ENCODE results near the gene HTR3B. TPM values are rescaled to one million over a fixed set of nuclear protein-coding genes. Genes with fewer than 3 reads are reported as not detected.
"Not testable (repeated sequence)": the region's sequence is repeated elsewhere in the genome, so short reads cannot be mapped to it uniquely, and the experiment has no call there.

HTR3B gene
- polyA plus RNA-seq, 3 donors from 2014 or later, result not detected

DNA sequence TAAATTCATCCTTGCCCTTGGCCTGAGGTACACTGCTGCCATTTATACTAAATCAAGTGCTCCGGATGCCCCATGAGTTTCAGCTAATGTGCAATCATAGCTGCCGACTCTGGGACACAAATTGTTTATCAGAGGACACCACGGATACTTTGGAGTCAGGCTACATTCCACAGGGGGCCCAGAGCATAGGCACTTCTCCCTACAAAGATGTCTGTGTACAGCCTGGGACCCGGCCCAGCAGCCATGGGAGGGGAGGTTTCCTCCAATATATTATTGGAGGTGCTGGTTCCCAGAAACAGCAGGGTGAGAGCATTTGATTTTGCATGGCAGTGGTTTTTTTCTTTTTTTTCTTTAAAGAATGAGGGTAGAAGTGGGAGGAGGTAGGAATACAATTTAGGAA is 31.3 kb downstream of the HTR3B start:
- peaks cover 3 to 14% (median 4%) of the 10 kb centered on the region in 3 donors for H3K27me3 Mint-ChIP-seq (ENCODE audit: low read depth in 3 of 3)
- no peaks in the 10 kb centered on the region for H3K9me3 Mint-ChIP-seq
- H3K4me1 Mint-ChIP-seq, result no peaks in the 10 kb centered on the region
- no peak overlapping the region for H3K4me3 Mint-ChIP-seq
- DNase-seq, result no peak
- no peaks in the 10 kb centered on the region for H3K36me3 Mint-ChIP-seq
- H3K27ac Mint-ChIP-seq, result peak overlapping the region in 1 of 6 donors; percentile 62

DNA sequence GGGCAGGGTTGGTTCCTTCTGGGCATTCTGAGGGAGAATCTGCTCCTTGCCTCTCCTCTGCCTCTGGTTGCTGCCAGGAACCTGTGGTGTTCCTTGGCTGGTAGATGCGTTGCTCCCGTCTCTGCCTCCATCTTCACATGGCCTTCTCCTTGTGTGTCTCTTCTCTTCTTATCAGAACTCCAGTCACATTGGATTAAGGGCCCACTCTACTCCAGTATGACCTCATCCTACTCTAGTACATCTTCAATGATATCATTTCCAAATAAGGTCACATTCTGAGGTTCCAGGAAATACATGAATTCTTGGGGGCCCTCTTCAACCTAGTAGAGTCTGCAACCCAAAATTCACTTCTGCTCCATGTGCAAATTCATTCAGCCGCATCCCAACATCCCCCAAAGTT is 33.3 kb downstream of the HTR3B start:
- H3K4me3 Mint-ChIP-seq, result no peak overlapping the region
- no peak for DNase-seq
- no peak overlapping the region for H3K27ac Mint-ChIP-seq

DNA sequence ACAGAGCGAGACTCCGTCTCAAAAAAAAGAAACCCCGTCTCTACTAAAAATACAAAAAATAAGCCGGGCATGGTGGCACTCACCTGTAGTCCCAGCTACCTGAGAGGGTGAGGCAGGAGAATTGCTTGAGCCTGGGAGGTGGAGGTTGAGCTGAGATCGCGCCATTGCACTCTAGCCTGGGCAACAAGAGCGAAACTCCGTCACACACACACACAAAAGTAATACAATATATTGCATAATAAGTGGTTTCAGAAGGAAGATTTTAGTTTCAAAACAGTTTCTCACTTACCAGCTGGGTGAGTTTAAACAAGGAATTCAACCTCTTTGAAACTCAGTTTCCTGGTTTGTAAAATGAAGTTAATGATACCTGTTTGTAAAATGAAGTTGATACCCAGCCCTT is 37.7 kb downstream of the HTR3B start:
- Mint-ChIP-seq H3K4me1 (no peaks in the 10 kb centered on the region), H3K36me3 (no peaks in the 10 kb centered on the region), H3K27ac (no peak overlapping the region), H3K4me3 (no peak overlapping the region), H3K27me3 (ENCODE audit: low read depth in 3 of 3) (peaks cover 0 to 9% (median 3%) of the 10 kb centered on the region in 3 donors), H3K9me3 (no peaks in the 10 kb centered on the region)
- no peak for DNase-seq

More for the DNA sequence above, 33.3 kb downstream of the HTR3B start:
- no peaks in the 10 kb centered on the region for H3K4me1 Mint-ChIP-seq
- no peaks in the 10 kb centered on the region for H3K9me3 Mint-ChIP-seq
- peaks cover 4 to 12% (median 4%) of the 10 kb centered on the region in 3 donors for H3K27me3 Mint-ChIP-seq (ENCODE audit: low read depth in 3 of 3)
- H3K36me3 Mint-ChIP-seq, result no peaks in the 10 kb centered on the region

DNA sequence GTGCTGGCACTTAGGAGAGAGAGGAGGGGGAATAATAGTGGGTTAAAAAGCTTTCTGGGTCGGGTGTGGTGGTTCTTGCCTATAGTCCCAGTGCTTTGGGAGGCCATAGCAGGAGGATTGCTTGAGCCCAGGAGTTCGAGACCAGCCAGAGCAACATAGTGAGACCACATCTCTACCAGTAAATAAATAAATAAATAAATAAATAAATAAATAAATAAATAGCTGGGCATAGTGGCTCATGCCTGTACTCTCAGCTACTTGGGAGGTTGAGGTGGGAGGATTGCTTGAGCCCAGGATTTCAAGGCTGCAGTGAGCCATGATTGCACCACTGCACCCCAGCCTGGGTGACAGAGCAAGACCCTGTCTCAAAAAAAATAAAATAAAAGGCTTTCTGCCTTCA is 41.6 kb downstream of the HTR3B start:
- H3K27ac Mint-ChIP-seq; H3K4me1 Mint-ChIP-seq; DNase-seq; H3K27me3 Mint-ChIP-seq (ENCODE audit: low read depth in 3 of 3); H3K9me3 Mint-ChIP-seq; H3K4me3 Mint-ChIP-seq; H3K36me3 Mint-ChIP-seq: not testable (repeated sequence)

DNA sequence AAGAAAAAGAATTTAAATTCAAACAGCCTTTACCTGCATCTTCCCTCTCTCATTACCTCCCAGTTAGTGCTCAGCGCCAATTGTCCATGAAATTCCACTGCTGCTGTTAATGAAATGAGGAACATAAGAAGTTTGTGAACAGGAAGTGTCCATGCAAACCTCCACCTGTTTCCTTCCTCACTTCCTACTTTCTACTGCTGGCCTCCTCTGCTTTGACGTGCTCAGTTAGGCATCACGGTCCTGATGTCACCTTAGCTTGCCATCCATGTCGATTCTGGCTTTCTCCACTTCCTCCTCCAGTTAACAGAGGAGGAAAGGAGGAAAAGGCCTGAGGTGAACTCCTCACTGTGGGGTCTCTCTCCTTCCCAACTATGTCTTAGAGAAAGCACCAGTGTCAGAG is 43.4 kb downstream of the HTR3B start:
- Mint-ChIP-seq H3K4me1 (no peaks in the 10 kb centered on the region), H3K9me3 (no peaks in the 10 kb centered on the region), H3K27me3 (ENCODE audit: low read depth in 3 of 3) (peaks cover 3 to 12% (median 4%) of the 10 kb centered on the region in 3 donors), H3K4me3 (no peak overlapping the region), H3K27ac (no peak overlapping the region), H3K36me3 (no peaks in the 10 kb centered on the region)
- DNase-seq, result no peak

DNA sequence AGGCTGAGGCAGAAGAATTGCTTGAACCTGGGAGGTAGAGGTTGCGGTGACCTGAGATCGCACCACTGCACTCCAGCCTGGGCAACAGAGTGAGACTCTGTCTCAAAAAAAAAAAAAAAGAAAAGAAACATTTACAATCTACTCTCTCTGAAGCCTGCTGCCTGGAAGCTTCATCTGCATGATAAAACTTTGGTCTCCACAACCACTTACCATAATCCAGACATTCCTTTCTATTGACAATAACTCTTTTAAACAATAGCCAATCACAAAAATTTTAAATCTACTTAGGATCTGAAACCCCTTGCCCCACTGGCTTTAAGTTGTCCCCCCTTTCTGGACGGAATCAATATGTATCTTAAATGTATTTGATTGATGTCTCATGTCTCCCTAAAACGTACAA is 45.3 kb downstream of the HTR3B start:
- Mint-ChIP-seq H3K4me3 (no peak overlapping the region), H3K27ac (no peak overlapping the region), H3K4me1 (no peaks in the 10 kb centered on the region), H3K9me3 (no peaks in the 10 kb centered on the region), H3K36me3 (no peaks in the 10 kb centered on the region), H3K27me3 (ENCODE audit: low read depth in 3 of 3) (peaks cover 3 to 8% (median 6%) of the 10 kb centered on the region in 3 donors)
- DNase-seq, result no peak

DNA sequence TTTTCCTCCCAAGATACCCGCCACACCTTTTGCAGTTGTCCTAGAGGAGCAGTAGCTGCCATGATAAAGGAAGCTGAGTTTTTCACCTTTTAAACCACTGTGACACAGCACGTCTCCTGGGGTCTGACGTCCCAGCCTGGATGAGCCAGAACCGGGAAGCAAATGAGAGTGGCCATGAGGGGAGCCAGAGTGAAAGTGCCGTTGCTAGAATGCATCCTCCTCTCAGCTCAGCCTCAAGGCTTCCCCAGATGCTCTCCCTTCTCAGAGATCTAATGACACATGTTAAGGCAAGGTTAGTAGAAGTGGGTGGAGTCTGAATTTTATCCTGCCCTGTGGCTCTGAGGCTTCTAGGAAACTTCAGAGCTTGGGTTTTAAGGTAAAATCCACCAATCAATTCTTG is 46.9 kb downstream of the HTR3B start:
- Mint-ChIP-seq H3K36me3 (no peaks in the 10 kb centered on the region), H3K9me3 (no peaks in the 10 kb centered on the region), H3K27me3 (ENCODE audit: low read depth in 3 of 3) (peaks cover 3 to 8% (median 6%) of the 10 kb centered on the region in 3 donors), H3K27ac (no peak overlapping the region), H3K4me1 (no peaks in the 10 kb centered on the region), H3K4me3 (no peak overlapping the region)
- DNase-seq, result no peak

DNA sequence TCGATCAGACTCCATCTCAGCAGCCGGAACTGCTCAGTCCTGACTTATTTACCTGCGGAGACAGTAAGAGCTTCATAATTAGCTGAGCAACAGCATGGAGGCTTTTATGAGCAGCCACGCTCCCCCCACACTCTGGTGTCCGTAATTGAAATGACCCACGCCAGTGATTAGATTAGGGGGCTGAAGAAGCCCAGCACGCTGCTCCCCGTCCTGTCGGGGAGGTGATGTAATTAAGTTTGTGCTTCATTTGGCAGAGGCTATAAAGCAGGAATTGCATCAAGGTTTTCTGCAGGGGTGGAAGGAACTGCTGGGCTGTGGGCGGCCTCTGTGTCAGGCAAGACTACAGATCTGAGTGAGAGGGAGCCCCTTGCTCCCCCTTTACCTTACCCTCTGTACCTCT is 47.5 kb downstream of the HTR3B start:
- Mint-ChIP-seq H3K4me1 (no peaks in the 10 kb centered on the region), H3K9me3 (no peaks in the 10 kb centered on the region), H3K27ac (no peak overlapping the region), H3K36me3 (no peaks in the 10 kb centered on the region), H3K4me3 (no peak overlapping the region), H3K27me3 (ENCODE audit: low read depth in 3 of 3) (peaks cover 3 to 8% (median 8%) of the 10 kb centered on the region in 3 donors)
- no peak for DNase-seq

DNA sequence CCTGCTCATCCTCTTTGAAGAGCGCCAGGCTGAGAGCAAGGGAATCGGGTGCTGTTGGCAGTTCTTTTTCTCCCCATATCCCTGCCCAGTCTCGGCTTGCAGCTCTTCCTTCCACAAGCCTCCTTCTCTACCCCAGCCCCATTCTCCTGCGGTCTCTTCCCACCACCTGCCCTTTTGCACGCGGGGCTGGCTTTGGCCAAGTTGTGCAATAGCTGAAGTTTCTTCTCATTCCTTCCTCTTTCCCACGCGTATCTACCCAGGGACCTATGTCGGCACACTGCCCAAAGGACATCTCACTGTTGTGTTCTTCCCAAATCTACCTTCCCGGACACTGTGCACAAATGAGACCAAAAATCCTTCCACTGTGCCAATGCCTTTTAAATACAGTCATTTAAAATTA is 48.0 kb downstream of the HTR3B start:
- H3K36me3 Mint-ChIP-seq, result no peaks in the 10 kb centered on the region
- no peak for DNase-seq
- no peak overlapping the region for H3K27ac Mint-ChIP-seq
- H3K4me3 Mint-ChIP-seq, result no peak overlapping the region
- no peaks in the 10 kb centered on the region for H3K9me3 Mint-ChIP-seq
- H3K27me3 Mint-ChIP-seq (ENCODE audit: low read depth in 3 of 3), result peaks cover 3 to 8% (median 8%) of the 10 kb centered on the region in 3 donors
- no peaks in the 10 kb centered on the region for H3K4me1 Mint-ChIP-seq

DNA sequence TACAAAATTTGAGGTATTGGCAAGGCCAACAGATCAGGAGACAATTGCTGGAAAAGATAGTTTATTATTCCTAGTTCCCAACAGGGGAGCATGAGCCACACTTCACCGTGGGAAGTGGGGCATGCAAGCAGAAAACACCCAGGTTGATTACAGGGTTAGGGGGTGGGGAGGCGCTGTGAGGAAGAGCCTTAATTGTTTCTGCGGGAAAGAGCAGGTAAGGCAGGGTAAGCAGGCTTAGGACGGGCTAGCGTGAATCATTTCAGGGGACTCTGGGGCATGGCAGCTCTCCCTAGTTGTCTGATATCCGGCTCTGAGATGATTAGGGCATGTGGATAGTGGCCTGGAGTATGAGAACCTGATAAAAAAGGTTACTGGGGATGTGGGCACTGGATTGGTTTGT is 49.6 kb downstream of the HTR3B start:
- peaks cover 5 to 6% (median 5%) of the 10 kb centered on the region in 3 donors for H3K27me3 Mint-ChIP-seq (ENCODE audit: low read depth in 3 of 3)
- H3K27ac Mint-ChIP-seq, result no peak overlapping the region
- no peaks in the 10 kb centered on the region for H3K36me3 Mint-ChIP-seq
- DNase-seq, result no peak
- no peaks in the 10 kb centered on the region for H3K4me1 Mint-ChIP-seq
- no peaks in the 10 kb centered on the region for H3K9me3 Mint-ChIP-seq
- no peak overlapping the region for H3K4me3 Mint-ChIP-seq

DNA sequence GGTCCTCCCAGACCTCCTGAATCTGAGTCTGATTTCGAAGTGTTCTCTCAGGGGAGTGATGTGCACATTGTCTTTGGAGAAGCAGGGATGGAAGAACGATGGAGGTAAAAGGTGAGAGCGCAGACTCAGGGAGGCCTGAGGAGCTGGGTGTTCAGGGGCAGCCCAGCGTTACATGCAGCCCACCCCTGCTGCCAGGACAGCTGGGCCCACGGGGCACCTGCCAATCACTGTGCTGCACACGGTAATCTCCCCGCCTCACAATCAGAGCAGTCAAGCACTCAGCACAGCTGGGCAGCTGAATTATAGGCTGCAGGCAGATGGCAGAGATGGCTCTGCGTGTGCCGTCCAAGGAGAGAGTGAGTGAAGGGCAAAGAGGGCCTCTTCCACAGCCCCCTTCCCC is 52.4 kb downstream of the HTR3B start:
- no peaks in the 10 kb centered on the region for H3K9me3 Mint-ChIP-seq
- no peaks in the 10 kb centered on the region for H3K4me1 Mint-ChIP-seq
- no peaks in the 10 kb centered on the region for H3K36me3 Mint-ChIP-seq
- no peak overlapping the region for H3K27ac Mint-ChIP-seq
- H3K27me3 Mint-ChIP-seq (ENCODE audit: low read depth in 3 of 3), result peaks cover 0 to 4% (median 2%) of the 10 kb centered on the region in 3 donors
- DNase-seq, result no peak
- no peak overlapping the region for H3K4me3 Mint-ChIP-seq

DNA sequence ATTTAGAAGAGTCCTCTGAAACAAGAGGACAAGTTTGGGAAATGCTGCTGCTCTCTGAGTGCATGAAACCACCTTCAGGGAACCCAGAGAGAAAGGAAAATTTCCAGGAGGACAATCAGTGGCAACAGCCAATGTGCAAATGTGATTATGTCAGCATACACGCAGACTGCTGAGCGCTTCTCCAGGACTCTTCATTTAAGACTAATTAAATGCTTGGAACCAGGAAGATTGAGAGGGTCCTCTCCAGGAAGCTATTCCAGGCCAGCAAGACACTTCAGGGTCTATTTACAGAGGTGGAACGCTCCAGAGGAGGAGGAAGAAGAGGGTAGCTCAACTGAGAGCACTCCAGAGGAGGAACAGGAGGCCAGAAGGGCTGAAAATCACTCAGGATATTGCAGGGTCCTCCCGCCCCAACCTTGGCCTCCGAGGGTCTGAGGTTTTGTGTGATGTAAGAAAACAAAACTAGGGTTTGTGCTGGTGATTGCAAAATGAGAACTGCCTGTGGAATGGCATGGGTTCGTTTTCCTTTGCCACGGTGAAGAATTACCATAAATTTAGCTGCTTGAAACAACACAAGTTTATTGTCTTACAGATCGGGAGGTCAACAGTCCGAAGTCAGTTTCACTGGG is 56.2 kb downstream of the HTR3B start:
- Mint-ChIP-seq H3K9me3 (no peaks in the 10 kb centered on the region), H3K27ac (no peak overlapping the region), H3K4me1 (no peaks in the 10 kb centered on the region), H3K36me3 (no peaks in the 10 kb centered on the region), H3K27me3 (ENCODE audit: low read depth in 3 of 3) (peaks cover 2% of the 10 kb centered on the region in 3 donors), H3K4me3 (no peak overlapping the region)
- DNase-seq, result no peak

DNA sequence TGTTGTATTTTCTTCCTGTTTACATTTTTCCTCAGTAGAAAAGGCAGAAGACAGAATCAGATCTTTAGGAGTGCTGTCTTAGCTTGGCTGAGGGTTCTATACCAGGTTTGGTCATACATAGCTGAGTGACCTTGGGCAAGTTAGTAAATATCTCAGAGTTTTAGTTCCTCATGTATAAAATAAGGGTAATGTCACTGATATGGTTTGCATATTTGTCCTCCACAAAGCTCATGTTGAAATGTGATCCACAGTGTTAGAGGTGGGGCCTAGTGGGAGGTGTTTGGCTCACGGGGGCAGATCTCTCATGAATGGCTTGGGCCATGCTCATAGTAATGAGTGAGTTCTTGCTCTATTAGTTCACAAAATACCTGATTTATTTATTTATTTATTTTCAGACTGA is 62.8 kb downstream of the HTR3B start:
- H3K9me3 Mint-ChIP-seq, result no peaks in the 10 kb centered on the region
- peaks cover 2 to 8% (median 4%) of the 10 kb centered on the region in 3 donors for H3K27me3 Mint-ChIP-seq (ENCODE audit: low read depth in 3 of 3)
- no peaks in the 10 kb centered on the region for H3K4me1 Mint-ChIP-seq
- H3K36me3 Mint-ChIP-seq, result no peaks in the 10 kb centered on the region
- no peak for DNase-seq
- H3K27ac Mint-ChIP-seq, result no peak overlapping the region
- H3K4me3 Mint-ChIP-seq, result no peak overlapping the region

DNA sequence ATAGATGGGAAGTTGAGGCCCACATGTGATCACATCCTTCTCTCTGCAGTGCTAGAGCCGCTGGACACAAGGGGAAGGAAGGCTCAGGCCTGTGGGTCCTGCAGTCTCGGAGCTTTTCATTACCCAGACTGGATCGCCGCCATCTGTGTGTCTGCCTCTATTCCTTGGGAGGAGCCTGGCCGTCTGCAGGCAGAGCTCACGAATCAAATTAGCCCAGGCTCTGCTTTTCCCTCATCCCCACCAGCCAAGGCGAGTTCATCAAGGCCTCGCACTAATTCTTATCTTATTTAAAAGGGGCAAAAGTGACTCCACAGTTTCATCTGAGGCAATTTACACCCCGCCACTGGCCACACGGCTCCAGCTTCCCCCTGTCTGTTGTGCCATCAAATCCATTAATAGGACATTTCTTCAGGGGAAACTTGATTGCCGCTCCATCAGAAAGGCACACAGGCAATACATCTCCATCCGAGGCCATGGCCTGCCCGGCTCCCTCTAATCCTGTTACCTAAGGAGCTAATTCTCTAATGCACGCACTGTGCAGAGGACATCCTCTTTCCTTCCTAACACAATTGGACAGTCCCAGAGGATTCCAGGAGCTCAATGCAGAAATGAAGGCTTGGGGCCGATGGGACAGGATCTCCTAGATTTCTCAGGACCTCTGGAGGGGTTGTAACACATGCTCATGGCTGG is 67.1 kb downstream of the HTR3B start:
- Mint-ChIP-seq H3K27ac (no peak overlapping the region), H3K27me3 (ENCODE audit: low read depth in 3 of 3) (peaks cover 2 to 6% (median 4%) of the 10 kb centered on the region in 3 donors), H3K9me3 (no peaks in the 10 kb centered on the region), H3K4me3 (no peak overlapping the region), H3K4me1 (no peaks in the 10 kb centered on the region), H3K36me3 (no peaks in the 10 kb centered on the region)
- DNase-seq, result no peak
